HG03097 (cell line): ENCODE measurements around the gene CACNA1C.

Experiments
- ATAC-seq: cut with Tn5 transposase; IDR thresholded peaks from one replicate; pipeline ENCODE4 v1.9.1; 2021; ENCODE audit not compliant: unreplicated experiment, low FRiP score

Gene CACNA1C

DNA sequence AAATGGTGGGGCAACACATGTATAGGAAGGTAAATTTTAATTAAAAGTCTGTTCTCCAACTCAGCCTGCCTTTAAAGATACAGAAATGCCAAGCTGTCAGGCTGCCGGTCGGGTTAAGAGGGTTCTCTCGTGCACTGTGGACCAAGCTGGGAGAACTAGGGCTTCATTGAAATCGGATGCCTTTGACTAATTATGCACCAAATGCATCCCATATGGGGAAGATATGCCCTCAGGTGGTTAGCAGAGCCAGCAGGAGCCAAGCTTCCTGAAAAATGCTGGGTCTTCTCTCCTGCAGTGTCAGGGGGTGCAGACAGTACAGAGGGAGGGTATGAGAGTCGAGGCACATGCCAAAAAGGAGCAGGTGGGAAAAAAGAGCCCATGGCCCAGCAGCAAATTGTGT is 236.1 kb downstream of the CACNA1C start:
- no peak for ATAC-seq

- ATAC-seq = no peak
Measured at GRCh38 chr12:2289525-2289924, 236.7 kb downstream of the CACNA1C start.

- no peak for ATAC-seq
Measured at GRCh38 chr12:2290091-2290490, 237.3 kb downstream of the CACNA1C start.

DNA sequence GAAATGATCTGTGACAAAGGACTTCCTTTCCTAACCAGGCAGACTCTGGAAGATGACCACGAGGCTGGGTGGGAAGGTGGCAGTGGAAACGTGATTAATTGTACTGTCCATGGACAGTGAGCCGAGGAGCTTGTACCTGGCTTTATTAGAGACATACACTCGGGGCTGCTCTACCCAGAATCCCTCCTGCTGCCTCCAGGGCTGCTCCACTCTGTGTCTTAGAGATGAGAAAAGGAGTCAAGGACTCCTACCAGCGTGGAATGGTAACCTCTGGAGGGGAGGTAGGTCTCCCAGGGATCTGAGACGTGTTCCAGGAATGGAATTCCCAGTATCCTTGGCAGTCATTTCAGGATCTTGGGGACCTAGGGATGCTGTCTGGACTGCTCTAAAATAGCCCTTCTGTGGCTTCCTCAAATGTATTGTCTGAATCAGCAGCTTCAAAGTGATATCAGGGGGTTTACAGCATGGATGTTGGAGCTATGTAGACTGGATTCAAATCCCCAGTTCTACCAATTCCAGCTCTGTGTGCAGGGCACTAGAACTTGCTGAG is 237.8 kb downstream of the CACNA1C start:
- ATAC-seq = no peak

DNA sequence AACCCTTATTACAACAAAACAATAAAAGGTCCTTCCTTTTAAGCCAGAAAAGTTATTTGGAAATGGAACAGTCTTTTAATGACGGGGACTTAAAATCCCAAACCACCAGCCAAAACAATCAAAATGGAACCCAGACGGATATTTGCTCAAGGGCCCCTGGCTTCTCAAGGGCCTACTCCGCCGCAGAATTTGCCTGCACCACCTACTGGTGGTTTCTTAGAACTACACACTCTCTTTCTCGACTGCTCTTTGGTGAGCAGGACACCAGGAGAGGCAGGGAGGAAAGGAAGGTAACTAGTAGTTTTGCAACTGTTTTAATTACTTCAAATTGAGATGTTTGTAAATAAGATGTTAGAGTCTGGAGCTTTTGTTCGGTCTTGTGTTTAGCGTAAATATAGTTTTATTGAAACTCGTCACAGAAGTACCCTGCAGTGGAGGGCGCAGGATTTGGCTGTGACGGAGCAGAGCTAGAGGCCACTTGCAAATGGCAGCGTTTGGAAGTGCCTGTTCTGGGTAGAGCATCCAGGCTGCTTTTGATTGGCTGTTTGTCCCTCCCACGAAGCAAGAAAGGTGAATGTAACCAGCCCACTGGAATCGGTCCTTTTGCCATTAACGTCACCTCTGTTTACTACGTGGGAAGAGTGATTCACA is 238.5 kb downstream of the CACNA1C start:
- ATAC-seq = no peak

DNA sequence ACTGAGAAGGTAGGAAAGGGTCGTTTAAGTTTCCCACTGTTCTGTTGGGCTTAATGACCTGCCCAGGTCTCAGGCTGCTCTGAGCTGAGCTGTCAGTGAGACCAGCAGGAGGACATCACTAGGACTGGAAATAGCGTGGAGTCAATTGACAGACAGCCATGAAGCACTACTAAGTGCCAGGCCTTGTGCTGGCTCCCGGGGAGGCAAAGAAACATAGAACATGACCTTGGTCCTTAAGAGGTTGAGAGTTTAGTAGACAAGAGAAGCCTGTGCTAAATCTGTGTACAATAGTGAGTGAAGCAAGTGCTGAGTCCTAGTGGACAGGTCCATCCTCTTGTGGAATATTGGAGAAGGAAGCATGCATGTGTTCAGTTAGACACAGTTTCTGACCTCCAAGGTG is 239.2 kb downstream of the CACNA1C start:
- ATAC-seq = no peak

GRCh38 chr12:2292560-2292959 is 239.8 kb downstream of the CACNA1C start:
- no peak for ATAC-seq

GRCh38 chr12:2294651-2295475 is 242.1 kb downstream of the CACNA1C start:
- no peak for ATAC-seq

DNA sequence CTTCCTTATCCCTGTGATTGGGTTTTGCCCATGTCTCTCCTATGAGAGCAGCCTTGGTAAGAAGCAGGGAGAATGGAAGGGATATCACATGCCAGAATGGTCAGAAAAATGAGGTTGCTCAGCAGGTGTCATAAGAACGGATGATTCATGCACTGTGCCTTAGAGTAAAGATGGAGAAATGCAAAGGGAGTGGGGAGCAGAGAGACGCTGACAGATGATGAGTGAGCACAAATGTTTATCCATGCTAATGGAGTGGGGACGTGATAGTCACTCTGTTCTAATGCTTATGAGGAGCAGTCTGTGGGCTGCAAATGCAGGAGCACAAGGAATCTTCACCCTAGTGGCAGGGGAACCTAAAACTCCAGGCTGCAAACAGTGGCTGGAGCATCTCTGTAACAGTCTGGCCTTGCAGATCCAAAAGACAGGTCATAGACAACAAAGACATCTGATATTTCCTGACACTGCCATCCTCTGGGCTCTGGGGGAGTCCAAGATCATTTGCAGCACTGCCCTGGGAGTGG is 243.2 kb downstream of the CACNA1C start:
- ATAC-seq = no peak

- ATAC-seq = no peak
Measured at GRCh38 chr12:2297004-2297403, 244.2 kb downstream of the CACNA1C start.

GRCh38 chr12:2297658-2298057 is 244.9 kb downstream of the CACNA1C start:
- ATAC-seq = no peak

DNA sequence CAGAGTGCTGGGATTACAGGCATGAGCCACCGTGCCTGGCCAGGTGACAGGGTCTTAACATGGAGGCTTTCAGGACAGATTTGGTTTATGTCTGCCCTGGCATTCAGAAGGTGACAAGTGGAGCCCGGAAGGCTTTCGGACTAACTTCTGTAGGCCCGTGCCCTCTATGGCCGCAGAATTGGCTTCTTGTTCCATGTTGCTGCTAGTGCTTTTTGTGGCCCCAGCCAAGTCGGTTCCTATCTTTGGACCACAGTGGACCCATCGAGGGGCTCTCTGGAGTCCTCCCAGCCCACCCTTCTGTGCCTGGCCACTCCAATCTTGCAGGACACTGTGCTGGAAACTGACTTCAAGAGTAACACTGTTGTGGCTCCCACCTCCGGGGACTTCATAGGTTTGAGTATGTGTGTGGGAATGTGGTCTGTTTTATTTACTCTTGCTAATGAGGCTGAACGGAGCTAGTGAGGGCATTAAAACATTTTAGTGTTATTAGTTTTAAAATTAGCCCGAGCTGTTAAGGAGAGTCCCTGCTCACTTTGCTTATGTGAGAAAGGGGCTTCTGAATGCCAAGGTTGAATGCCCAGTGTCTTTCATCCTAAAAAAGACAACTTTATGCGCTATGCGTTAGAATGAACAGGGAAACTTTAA is 245.9 kb downstream of the CACNA1C start:
- ATAC-seq = no peak

GRCh38 chr12:2299206-2299605 is 246.4 kb downstream of the CACNA1C start:
- no peak for ATAC-seq

DNA sequence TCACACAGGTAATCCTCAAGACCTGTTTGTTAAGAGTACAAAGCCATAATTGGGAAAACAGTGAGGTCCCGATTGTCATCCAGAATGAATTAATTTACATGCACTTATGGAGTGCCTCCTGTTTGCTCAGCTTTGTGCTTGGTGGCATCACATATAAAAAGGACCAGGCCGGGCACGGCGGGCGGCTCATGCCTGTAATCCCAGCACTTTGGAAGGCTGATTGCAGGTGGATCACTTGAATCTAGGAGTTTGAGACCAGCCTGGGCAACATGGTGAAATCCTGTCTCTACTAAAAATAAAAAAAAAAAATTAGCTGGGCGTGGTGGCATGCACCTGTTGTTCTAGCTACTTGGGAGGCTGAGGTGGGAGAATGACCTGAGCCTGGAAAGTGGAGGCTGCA is 247.4 kb downstream of the CACNA1C start:
- no peak for ATAC-seq

GRCh38 chr12:2300886-2301285 is 248.1 kb downstream of the CACNA1C start:
- no peak for ATAC-seq

DNA sequence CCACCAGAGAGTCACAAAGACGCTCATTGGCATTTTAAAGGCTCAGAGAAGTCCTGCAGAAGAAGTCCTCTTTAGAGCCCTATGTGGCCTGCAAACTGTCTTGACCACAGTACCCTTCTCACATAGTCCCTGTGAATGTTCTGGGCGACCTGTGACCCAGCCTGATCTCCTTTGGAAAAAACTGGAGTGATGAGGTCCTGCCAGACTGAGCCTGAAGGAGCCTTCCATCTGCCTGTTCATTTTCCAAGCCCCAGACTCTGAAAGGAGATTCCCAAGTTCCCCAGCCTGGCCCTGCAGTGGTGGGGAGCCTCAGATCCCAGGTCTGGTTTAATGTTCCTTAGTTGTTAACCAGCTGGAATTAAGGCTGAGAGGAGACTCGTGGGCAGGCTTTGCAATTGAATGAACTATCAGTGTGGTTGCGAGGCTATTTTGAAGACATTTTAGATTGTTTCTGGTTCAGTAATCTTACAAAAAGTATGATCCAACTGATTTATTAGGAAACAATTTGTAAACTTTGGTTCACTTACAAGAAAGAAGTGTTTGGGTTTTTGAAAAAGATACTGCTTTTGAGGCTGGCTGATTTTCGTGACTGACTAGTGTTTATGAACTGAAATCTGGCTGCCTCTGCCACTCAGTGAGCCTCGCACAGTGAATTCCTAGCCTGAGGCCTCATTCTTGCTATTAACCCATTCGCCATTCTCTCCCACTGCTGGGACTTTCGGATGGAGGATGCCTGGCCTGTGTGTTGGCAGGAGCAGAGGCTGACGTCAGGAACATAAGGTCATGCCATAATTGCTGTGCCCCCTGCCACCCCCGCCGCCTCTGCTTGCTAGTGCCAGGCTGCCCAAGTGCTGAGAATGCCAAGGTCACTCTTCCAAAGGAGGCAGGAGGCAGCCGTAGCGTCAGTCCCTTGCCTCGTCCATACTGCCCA is 249.0 kb downstream of the CACNA1C start:
- no peak for ATAC-seq

GRCh38 chr12:2302711-2303580 is 250.2 kb downstream of the CACNA1C start:
- no peak for ATAC-seq

GRCh38 chr12:2304223-2304622 is 251.4 kb downstream of the CACNA1C start:
- no peak for ATAC-seq

GRCh38 chr12:2306012-2306411 is 253.2 kb downstream of the CACNA1C start:
- no peak for ATAC-seq
